WTC11 (cell line): ENCODE results near the gene CYRIA. TPM values are rescaled to one million over a fixed set of nuclear protein-coding genes. Genes with fewer than 3 reads are reported as not detected.

Experiments
- ATAC-seq: fragments of 200-7000 bp; cut with Tn5 transposase; 2 replicates; pipeline ENCODE4 v1.10.0; 2021; ENCODE audit warnings: mild to moderate bottlenecking, moderate library complexity
- CTCF ChIA-PET: fragments of 300-600 bp; sonication (Branson Sonifier 250); formaldehyde crosslinking; loops from one replicate; lab custom pipeline; 2021; ENCODE audit warnings: antibody characterized with exemption; lab: Charles Lee
- POLR2A ChIA-PET: fragments of 350-600 bp; sonication (Branson Sonifier 250); formaldehyde crosslinking; loops from one replicate; lab custom pipeline; 2021; ENCODE audit warnings: antibody characterized with exemption; lab: Charles Lee
- DNase-seq: peaks from one replicate; pipeline ENCODE4 v3.0.0; 2021; ENCODE audit warnings: low spot score
- H3K27ac Mint-ChIP-seq: 2 replicates; pipeline ENCODE4 v1.8.0; 2021; ENCODE audit warnings: mixed read lengths
- H3K27me3 Mint-ChIP-seq: 2 replicates; pipeline ENCODE4 v1.8.0; 2021; ENCODE audit warnings: low read depth, mild to moderate bottlenecking, moderate library complexity, mixed read lengths
- H3K36me3 Mint-ChIP-seq: 2 replicates; pipeline ENCODE4 v1.8.0; 2021; ENCODE audit warnings: mixed read lengths
- H3K4me1 Mint-ChIP-seq: 2 replicates; pipeline ENCODE4 v1.8.0; 2022; ENCODE audit warnings: mixed read lengths
- H3K4me3 Mint-ChIP-seq: 2 replicates; pipeline ENCODE4 v1.8.0; 2021; ENCODE audit warnings: mild to moderate bottlenecking, moderate library complexity, mixed read lengths
- H3K9me3 Mint-ChIP-seq: 2 replicates; pipeline ENCODE4 v1.8.0; 2021; ENCODE audit warnings: mixed read lengths
- CBFB ChIP-seq: sonication (generic); formaldehyde crosslinking; IDR thresholded peaks from 2 replicates; pipeline ENCODE4 v1.8.1; 2022; ENCODE audit warnings: mild to moderate bottlenecking, low read depth, missing genetic modification reagents
- GRHL2 ChIP-seq: fragments of 250-450 bp; sonication (Bioruptor Pico); IDR thresholded peaks from 2 replicates; pipeline ENCODE4 v1.8.0; 2022; ENCODE audit warnings: mild to moderate bottlenecking, moderate library complexity; ENCODE audit not compliant: insufficient replicate concordance, severe bottlenecking
- MXD4 ChIP-seq: fragments of 250-450 bp; sonication (Bioruptor Pico); IDR thresholded peaks from 2 replicates; pipeline ENCODE4 v1.8.0; 2021; ENCODE audit warnings: mild to moderate bottlenecking, moderate library complexity, borderline replicate concordance
- MYBL2 ChIP-seq: sonication (generic); formaldehyde crosslinking; IDR thresholded peaks from 2 replicates; pipeline ENCODE4 v1.8.1; 2023; ENCODE audit warnings: mild to moderate bottlenecking, moderate library complexity, missing genetic modification reagents
- PRRX2 ChIP-seq: fragments of 250-450 bp; sonication (Bioruptor Pico); IDR thresholded peaks from 2 replicates; pipeline ENCODE4 v1.8.0; 2021; ENCODE audit warnings: mild to moderate bottlenecking
- SMAD4 ChIP-seq: sonication (generic); formaldehyde crosslinking; IDR thresholded peaks from 2 replicates; pipeline ENCODE4 v1.8.0; 2022; ENCODE audit warnings: mild to moderate bottlenecking, missing genetic modification reagents
- ZNF232 ChIP-seq: sonication (generic); formaldehyde crosslinking; IDR thresholded peaks from 2 replicates; pipeline ENCODE4 v1.8.0; 2022; ENCODE audit warnings: mild to moderate bottlenecking, missing genetic modification reagents
- total RNA-seq: library from RNA; stranded (reverse); gene quantifications from 3 replicates; pipeline ENCODE4 v1.2.3, GENCODE V29; 2021
- TF ChIP-seq, protein P1 (sequence below): fragments of 250-450 bp; sonication (Bioruptor Pico); IDR thresholded peaks from 2 replicates; pipeline ENCODE4 v1.9.0; 2021; ENCODE audit warnings: mild to moderate bottlenecking
- TF ChIP-seq, protein P2 (sequence below): fragments of 250-450 bp; sonication (Bioruptor Pico); IDR thresholded peaks from 2 replicates; pipeline ENCODE4 v2.1.2; 2022; ENCODE audit warnings: mild to moderate bottlenecking, moderate library complexity
- TF ChIP-seq, protein P3 (sequence below): sonication (generic); formaldehyde crosslinking; IDR thresholded peaks from 2 replicates; pipeline ENCODE4 v1.8.0; 2023; ENCODE audit warnings: mild to moderate bottlenecking, missing genetic modification reagents
- TF ChIP-seq, protein P4 (sequence below): fragments of 250-450 bp; sonication (Bioruptor Pico); IDR thresholded peaks from 2 replicates; pipeline ENCODE4 v1.9.0; 2021; ENCODE audit warnings: mild to moderate bottlenecking, borderline replicate concordance
- TF ChIP-seq, protein P5 (sequence below): sonication (generic); formaldehyde crosslinking; IDR thresholded peaks from 2 replicates; pipeline ENCODE4 v1.8.0; 2022; ENCODE audit warnings: mild to moderate bottlenecking, missing genetic modification reagents
- TF ChIP-seq, protein P6 (sequence below): sonication (generic); formaldehyde crosslinking; IDR thresholded peaks from 2 replicates; pipeline ENCODE4 v1.8.1; 2022; ENCODE audit warnings: missing genetic modification reagents, borderline replicate concordance
- TF ChIP-seq, protein P7 (sequence below): fragments of 250-450 bp; sonication (Bioruptor Pico); IDR thresholded peaks from 2 replicates; pipeline ENCODE4 v1.8.0; 2021; ENCODE audit warnings: mild to moderate bottlenecking

CYRIA gene
- total RNA-seq, 1 experiment from 2014 or later, result 8.3 TPM

DNA sequence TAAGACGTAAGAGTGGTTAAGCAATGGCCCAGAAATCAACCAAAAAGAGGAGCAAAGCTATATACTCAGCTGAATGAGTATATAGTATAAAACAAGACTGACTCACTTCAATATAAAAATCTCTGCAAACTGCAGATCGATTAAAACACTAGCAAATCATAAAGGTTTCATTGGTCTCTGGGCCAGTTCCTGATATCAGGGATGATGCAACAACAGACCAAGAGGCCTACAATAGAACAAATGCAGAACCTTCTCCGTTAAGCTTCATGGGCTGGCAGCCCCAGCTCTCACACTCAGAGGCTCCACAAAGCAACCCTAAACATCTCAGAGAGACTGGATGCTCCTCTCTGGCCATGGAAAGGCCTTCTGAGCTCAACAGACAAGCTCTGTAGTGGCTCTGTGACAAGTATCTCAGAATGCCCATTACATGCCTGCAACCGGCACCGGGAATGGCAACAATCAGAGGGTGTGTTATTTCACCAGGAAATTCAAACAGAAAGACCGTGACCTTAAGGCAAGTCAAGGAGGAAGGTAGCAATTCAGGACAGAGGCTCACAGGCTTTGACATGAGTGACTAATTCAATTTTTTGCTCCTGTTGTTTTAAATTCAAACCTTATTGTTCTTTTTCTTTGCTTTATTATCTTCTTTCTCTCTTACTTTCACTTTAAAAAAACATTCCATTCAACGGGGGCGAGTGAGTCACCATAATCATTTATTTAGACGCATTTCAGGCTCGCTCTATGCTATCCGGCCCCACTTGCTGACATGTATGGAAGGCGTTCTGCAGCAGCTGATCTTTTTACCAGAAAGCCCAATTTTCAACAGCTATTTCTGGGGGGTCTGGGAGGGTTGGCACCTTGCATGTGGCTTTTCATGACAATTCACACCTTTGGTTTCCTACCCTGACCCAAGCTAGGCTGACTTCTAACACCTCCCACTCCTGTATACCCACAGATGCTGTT, 15.1 kb downstream of the CYRIA start:
- no peak for DNase-seq
- H3K4me1 Mint-ChIP-seq, result peaks cover 42% of the 10 kb centered on the region
- no peaks in the 10 kb centered on the region for H3K9me3 Mint-ChIP-seq
- TF ChIP-seq CBFB (CRISPR knock-in tag) (no peak), MYBL2 (CRISPR knock-in tag) (no peak), SMAD4 (no peak), PRRX2 (CRISPR knock-in tag) (no peak), ZNF232 (CRISPR knock-in tag) (no peak), MXD4 (no peak), GRHL2 (CRISPR knock-in tag) (no peak)
- TF ChIP-seq, protein P1, sequence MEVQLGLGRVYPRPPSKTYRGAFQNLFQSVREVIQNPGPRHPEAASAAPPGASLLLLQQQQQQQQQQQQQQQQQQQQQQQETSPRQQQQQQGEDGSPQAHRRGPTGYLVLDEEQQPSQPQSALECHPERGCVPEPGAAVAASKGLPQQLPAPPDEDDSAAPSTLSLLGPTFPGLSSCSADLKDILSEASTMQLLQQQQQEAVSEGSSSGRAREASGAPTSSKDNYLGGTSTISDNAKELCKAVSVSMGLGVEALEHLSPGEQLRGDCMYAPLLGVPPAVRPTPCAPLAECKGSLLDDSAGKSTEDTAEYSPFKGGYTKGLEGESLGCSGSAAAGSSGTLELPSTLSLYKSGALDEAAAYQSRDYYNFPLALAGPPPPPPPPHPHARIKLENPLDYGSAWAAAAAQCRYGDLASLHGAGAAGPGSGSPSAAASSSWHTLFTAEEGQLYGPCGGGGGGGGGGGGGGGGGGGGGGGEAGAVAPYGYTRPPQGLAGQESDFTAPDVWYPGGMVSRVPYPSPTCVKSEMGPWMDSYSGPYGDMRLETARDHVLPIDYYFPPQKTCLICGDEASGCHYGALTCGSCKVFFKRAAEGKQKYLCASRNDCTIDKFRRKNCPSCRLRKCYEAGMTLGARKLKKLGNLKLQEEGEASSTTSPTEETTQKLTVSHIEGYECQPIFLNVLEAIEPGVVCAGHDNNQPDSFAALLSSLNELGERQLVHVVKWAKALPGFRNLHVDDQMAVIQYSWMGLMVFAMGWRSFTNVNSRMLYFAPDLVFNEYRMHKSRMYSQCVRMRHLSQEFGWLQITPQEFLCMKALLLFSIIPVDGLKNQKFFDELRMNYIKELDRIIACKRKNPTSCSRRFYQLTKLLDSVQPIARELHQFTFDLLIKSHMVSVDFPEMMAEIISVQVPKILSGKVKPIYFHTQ (CRISPR knock-in tag), result no peak
- TF ChIP-seq, protein P2, sequence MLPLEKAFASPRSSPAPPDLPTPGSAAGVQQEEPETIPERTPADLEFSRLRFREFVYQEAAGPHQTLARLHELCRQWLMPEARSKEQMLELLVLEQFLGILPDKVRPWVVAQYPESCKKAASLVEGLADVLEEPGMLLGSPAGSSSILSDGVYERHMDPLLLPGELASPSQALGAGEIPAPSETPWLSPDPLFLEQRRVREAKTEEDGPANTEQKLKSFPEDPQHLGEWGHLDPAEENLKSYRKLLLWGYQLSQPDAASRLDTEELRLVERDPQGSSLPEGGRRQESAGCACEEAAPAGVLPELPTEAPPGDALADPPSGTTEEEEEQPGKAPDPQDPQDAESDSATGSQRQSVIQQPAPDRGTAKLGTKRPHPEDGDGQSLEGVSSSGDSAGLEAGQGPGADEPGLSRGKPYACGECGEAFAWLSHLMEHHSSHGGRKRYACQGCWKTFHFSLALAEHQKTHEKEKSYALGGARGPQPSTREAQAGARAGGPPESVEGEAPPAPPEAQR (CRISPR knock-in tag), result no peak
- TF ChIP-seq, protein P3, sequence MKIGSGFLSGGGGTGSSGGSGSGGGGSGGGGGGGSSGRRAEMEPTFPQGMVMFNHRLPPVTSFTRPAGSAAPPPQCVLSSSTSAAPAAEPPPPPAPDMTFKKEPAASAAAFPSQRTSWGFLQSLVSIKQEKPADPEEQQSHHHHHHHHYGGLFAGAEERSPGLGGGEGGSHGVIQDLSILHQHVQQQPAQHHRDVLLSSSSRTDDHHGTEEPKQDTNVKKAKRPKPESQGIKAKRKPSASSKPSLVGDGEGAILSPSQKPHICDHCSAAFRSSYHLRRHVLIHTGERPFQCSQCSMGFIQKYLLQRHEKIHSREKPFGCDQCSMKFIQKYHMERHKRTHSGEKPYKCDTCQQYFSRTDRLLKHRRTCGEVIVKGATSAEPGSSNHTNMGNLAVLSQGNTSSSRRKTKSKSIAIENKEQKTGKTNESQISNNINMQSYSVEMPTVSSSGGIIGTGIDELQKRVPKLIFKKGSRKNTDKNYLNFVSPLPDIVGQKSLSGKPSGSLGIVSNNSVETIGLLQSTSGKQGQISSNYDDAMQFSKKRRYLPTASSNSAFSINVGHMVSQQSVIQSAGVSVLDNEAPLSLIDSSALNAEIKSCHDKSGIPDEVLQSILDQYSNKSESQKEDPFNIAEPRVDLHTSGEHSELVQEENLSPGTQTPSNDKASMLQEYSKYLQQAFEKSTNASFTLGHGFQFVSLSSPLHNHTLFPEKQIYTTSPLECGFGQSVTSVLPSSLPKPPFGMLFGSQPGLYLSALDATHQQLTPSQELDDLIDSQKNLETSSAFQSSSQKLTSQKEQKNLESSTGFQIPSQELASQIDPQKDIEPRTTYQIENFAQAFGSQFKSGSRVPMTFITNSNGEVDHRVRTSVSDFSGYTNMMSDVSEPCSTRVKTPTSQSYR (CRISPR knock-in tag), result no peak
- TF ChIP-seq, protein P4, sequence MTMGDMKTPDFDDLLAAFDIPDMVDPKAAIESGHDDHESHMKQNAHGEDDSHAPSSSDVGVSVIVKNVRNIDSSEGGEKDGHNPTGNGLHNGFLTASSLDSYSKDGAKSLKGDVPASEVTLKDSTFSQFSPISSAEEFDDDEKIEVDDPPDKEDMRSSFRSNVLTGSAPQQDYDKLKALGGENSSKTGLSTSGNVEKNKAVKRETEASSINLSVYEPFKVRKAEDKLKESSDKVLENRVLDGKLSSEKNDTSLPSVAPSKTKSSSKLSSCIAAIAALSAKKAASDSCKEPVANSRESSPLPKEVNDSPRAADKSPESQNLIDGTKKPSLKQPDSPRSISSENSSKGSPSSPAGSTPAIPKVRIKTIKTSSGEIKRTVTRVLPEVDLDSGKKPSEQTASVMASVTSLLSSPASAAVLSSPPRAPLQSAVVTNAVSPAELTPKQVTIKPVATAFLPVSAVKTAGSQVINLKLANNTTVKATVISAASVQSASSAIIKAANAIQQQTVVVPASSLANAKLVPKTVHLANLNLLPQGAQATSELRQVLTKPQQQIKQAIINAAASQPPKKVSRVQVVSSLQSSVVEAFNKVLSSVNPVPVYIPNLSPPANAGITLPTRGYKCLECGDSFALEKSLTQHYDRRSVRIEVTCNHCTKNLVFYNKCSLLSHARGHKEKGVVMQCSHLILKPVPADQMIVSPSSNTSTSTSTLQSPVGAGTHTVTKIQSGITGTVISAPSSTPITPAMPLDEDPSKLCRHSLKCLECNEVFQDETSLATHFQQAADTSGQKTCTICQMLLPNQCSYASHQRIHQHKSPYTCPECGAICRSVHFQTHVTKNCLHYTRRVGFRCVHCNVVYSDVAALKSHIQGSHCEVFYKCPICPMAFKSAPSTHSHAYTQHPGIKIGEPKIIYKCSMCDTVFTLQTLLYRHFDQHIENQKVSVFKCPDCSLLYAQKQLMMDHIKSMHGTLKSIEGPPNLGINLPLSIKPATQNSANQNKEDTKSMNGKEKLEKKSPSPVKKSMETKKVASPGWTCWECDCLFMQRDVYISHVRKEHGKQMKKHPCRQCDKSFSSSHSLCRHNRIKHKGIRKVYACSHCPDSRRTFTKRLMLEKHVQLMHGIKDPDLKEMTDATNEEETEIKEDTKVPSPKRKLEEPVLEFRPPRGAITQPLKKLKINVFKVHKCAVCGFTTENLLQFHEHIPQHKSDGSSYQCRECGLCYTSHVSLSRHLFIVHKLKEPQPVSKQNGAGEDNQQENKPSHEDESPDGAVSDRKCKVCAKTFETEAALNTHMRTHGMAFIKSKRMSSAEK (CRISPR knock-in tag), result no peak
- TF ChIP-seq, protein P5, sequence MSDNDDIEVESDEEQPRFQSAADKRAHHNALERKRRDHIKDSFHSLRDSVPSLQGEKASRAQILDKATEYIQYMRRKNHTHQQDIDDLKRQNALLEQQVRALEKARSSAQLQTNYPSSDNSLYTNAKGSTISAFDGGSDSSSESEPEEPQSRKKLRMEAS, result no peak
- TF ChIP-seq, protein P6, sequence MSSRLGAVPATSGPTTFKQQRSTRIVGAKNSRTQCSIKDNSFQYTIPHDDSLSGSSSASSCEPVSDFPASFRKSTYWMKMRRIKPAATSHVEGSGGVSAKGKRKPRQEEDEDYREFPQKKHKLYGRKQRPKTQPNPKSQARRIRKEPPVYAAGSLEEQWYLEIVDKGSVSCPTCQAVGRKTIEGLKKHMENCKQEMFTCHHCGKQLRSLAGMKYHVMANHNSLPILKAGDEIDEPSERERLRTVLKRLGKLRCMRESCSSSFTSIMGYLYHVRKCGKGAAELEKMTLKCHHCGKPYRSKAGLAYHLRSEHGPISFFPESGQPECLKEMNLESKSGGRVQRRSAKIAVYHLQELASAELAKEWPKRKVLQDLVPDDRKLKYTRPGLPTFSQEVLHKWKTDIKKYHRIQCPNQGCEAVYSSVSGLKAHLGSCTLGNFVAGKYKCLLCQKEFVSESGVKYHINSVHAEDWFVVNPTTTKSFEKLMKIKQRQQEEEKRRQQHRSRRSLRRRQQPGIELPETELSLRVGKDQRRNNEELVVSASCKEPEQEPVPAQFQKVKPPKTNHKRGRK, result no peak
- TF ChIP-seq, protein P7, sequence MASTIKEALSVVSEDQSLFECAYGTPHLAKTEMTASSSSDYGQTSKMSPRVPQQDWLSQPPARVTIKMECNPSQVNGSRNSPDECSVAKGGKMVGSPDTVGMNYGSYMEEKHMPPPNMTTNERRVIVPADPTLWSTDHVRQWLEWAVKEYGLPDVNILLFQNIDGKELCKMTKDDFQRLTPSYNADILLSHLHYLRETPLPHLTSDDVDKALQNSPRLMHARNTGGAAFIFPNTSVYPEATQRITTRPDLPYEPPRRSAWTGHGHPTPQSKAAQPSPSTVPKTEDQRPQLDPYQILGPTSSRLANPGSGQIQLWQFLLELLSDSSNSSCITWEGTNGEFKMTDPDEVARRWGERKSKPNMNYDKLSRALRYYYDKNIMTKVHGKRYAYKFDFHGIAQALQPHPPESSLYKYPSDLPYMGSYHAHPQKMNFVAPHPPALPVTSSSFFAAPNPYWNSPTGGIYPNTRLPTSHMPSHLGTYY (CRISPR knock-in tag), result no peak
- H3K36me3 Mint-ChIP-seq, result no peaks in the 10 kb centered on the region
- ATAC-seq, result no peak
- H3K4me3 Mint-ChIP-seq, result no peak overlapping the region
- H3K27ac Mint-ChIP-seq, result no peak overlapping the region
- ChIA-PET POLR2A (no interaction called here), CTCF (no interaction called here)
- H3K27me3 Mint-ChIP-seq, result no peaks in the 10 kb centered on the region
